Motor neuron (in vitro differentiated cells): Measurements from ENCODE around the gene ZFPM1. TPM values are rescaled to one million over a fixed set of nuclear protein-coding genes. Genes with fewer than 3 reads are reported as not detected.
A peak's percentile ranks its signal among the peaks of the same experiment; 100 is the strongest.

Experiments used
- ATAC-seq, 8 experiments: fragments of 200-7000 bp; cut with Tn5 transposase; replicated peaks in 6 of 8; 2 replicates each; pipeline ENCODE4 v1.8.0; 2021; ENCODE audit warnings: mild to moderate bottlenecking in 8 of 8, moderate library complexity in 8 of 8
- H3K27ac ChIP-seq, 2 donors: fragments of 250-450 bp; sonication (Bioruptor Pico); 2 replicates each; pipeline ENCODE4 v1.9.0; 2021; ENCODE audit warnings: antibody characterized with exemption in 2 of 2, mild to moderate bottlenecking in 2 of 2, moderate library complexity in 1 of 2
- H3K4me1 ChIP-seq, 2 donors: fragments of 250-450 bp; sonication (Bioruptor Pico); replicated peaks in 1 of 2; 2 replicates each; pipeline ENCODE4 v1.6.1; 2021; ENCODE audit warnings: antibody characterized with exemption in 2 of 2, mild to moderate bottlenecking in 2 of 2, moderate library complexity in 1 of 2
- H3K4me3 ChIP-seq, 5 donors: fragments of 250-450 bp; sonication (Bioruptor Pico); 2 replicates each; pipeline ENCODE4 v1.9.0; 2021; ENCODE audit warnings: antibody characterized with exemption in 5 of 5, mild to moderate bottlenecking in 5 of 5, moderate library complexity in 4 of 5
- WGBS, 10 experiments: fragments of 450-650 bp; shearing (Covaris generic); methylation state at CpG; one replicate each; pipeline ENCODE4 v1.0.0; 2022; 5-methylcytosine and 5-hydroxymethylcytosine counted together
- in situ Hi-C, 9 experiments: fragments of 400-800 bp; cut with MboI; loops; one replicate each; pipeline ENCODE4 v1.15.0; 2021; ENCODE audit warnings: low sequenced_read_pairs in 9 of 9, low pct_unique_long_range_greater_than_20kb in 2 of 9; ENCODE audit not compliant: unreplicated experiment in 9 of 9
- total RNA-seq, 8 experiments: library from RNA; unstranded; fragments of 300-600 nt; gene quantifications; 2 replicates each; pipeline versions ENCODE4 v1.2.3 to v1.2.4, GENCODE V29; 2022

ZFPM1 gene
- total RNA-seq, 8 experiments from 2014 or later = 1.4 to 3.4 (median 2.7) TPM

DNA sequence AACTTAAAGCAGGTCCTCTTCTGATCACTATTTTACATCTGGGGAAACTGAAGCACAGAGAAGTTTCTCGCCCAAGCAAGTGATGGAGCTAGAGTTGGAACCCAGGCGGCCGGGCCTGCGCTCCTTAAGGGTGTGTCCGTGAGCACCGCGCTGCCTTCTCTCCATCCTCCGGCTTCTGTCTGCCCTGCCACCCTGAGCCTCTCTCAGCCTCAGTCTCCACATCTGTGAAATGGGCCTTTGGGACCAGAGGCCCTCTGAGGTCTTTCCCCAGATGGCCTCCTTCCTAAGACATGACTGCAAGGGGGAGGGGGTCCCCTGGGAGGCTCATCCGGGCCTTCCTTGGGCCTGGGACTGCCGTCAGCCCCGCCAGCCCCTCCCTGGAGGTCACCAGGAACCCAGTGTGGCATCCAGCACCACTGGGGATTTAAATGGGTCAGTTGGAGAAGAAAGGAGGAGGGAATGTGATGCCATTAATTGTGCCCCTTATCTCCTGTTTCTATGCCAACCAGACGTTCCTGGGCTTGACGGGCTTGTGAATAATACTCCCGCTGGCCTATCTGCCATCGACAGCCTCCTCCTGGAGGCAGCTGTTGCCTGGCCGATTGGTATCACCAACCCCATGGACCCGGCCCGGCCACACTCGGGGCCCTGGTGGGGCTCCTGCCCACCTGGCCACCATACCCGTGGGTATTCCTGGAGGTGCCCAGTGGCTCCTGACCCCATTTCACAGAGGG is 5.1 kb downstream of the ZFPM1 start:
- no peak for ATAC-seq
- in situ Hi-C loops = no loop called here
- Histone ChIP-seq H3K27ac (no peak overlapping the region), H3K4me1 (peaks cover 9 to 18% of the 10 kb centered on the region in 2 donors), H3K4me3 (no peak overlapping the region)
- 60 to 94% (median 79%) methylated on average over 2 to 12 of the region's 20 CpGs; no CpG with 5 or more reads in 4 of the 10 experiments for whole genome bisulfite sequencing, 10 experiments

DNA sequence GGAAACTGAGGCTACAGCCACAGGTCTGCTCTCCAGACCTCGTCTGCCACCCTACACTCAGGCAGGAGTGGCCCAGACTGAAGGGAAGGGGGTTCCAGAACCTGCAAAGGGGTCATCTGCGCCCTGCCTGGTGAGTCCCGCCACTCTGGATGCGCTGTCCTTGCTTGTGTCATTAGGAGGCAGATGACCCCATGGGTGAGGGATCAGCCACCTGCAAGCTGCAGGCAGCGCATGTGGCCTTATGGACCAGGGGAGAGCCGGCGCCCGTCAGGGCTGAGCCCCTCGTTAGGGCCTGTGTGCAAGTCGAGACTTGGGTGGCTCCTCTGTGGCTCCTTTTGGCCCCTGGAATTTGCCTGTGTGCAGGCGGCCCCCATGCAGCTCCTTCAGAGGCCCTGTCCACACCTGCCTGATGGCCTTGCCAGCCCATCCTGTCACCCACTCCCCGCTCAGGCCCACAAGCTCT is 5.7 kb downstream of the ZFPM1 start:
- ATAC-seq = no peak
- WGBS, 10 experiments = 40 to 100% (median 96%) methylated on average over 1 to 2 of the region's 12 CpGs; no CpG with 5 or more reads in 6 of the 10 experiments
- in situ Hi-C loops = no loop called here
- Histone ChIP-seq H3K27ac (no peak overlapping the region), H3K4me3 (no peak overlapping the region), H3K4me1 (peaks cover 9 to 18% of the 10 kb centered on the region in 2 donors)

DNA sequence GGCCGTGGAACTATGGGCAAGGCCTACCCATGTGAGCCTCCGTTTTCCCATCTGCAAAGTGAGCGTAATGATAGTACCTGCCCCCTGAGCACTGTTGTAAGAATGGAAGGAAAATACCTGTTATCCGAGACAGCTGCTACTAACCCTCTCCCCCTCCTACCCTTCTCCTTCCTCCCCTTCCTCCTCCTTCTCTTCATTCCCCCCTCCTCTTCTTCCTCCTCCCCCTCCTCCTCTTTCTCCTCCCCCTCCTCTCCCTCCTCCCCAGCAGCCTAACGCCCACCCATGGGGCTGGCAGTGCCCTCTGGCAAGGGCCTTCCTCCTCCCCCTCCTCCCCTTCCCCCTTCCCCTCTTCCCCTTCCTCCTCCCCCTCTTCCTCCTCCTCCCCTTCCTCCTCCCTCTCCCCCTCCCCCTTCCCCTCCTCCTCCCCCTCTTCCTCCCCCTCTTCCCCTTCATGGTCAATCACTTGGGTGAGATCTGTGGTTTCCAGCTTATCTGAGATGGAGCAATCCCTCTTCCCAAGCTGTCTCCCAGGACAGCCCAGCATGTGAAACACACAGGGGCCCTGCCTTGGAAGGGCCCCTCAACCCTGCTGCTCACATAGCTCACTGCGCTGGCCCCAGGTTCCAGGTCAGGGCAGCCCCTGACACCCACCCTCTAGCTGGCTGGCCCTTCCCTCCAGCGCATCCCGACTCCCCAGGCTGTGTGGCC is 6.4 kb downstream of the ZFPM1 start:
- H3K4me1 ChIP-seq = peaks cover 7 to 18% of the 10 kb centered on the region in 2 donors
- no peak for ATAC-seq
- H3K4me3 ChIP-seq = no peak overlapping the region
- H3K27ac ChIP-seq = no peak overlapping the region
- 92% methylated on average over 2 of the region's 8 CpGs; no CpG with 5 or more reads in 9 of the 10 experiments for WGBS, 10 experiments
- in situ Hi-C loops = no loop called here

DNA sequence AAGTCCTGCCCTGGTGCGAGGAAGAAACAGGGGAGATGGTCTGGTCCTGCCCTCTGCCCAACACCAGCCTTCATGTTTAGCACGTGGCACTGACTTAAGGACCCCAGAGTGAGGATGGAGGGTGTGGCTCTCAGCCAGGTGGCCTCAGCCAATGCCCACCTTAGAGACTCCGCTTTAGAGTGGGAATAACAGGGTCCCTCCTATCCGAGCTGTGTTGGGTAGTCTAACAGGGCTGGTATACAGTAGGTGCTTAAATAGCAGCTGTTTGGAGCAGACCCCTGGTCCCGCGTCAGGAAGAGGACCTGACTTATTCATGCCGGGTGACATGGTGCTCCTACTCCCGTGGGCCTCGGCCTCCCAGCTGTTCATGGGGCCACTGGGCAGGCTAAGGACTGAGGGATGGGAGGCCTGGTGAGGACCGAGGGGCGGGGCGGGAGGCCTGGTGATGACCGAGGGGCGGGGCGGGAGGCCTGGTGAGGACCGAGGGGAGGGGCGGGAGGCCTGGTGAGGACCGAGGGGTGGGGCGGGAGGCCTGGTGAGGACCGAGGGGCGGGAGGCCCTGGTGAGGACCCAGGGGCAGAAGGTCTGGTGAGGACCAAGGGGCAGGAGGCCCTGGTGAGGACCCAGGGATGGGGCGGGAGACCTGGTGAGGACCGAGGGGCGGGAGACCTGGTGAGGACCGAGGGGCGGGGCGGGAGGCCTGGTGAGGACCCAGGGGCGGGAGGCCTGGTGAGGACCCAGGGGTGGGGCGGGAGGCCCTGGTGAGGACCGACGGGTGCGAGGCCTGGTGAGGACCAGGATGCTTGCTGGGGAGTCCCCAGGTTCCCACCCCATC is 7.6 kb downstream of the ZFPM1 start:
- no peak overlapping the region for H3K27ac ChIP-seq
- ATAC-seq = peak in 2 of 8 experiments; percentile 13 to 15
- in situ Hi-C loops = no loop called here
- peaks cover 7 to 18% of the 10 kb centered on the region in 2 donors for H3K4me1 ChIP-seq
- 0 to 100% (median 86%) methylated on average over 1 to 4 of the region's 32 CpGs; no CpG with 5 or more reads in 5 of the 10 experiments for WGBS, 10 experiments
- H3K4me3 ChIP-seq = no peak overlapping the region

DNA sequence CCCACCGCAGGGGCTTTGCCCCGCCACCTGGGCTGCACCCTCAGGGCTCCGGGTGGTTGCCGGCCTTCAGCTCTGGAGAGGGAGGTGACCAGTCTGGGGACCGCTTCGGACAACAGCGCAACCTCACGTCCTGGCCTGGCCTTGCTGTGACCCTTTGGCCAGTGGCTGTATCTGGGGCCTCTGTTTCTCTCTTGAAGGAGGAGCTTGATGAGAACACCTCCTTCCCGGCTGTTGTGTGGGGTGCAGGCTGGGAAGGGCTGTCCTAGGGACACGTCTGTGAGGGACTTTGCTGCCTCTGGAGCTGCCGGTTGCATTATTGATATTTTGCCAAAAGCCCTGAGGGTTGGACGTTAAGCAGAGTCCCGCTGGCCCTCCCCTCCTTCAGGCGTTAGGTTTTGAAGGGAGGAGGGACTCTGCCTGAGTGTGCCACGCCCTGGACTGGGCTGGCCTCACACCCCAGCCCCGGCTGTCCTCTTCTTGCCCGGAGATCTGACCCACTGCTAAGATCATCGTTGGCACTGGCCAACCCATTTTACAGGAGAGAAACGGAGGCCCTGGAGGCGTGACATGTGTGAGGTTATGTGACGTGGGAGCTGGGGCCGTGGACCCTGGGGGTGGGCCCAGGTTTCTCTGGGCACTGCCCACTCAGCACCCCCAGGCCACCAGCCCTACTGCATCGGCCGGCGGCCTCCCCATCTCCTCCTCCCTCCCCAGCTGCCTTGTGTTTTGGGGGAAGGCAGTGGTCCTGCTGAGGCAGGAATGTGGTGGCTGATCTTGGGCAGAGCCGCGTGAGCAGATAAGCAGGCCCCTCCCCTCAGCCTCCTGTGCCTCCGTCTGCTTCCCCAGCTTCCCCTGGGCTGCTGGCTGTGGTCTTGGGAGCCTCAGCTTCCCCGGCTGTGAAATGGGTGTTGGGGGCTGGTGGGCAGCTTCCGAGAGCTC is 8.5 kb downstream of the ZFPM1 start:
- 0 to 39% (median 38%) methylated on average over 2 to 7 of the region's 30 CpGs; no CpG with 5 or more reads in 5 of the 10 experiments for WGBS, 10 experiments
- peak in 7 of 8 experiments; percentile 11 to 87 (median 58) for ATAC-seq
- in situ Hi-C loops = no loop called here
- Histone ChIP-seq H3K4me1 (peaks cover 0 to 12% of the 10 kb centered on the region in 2 donors), H3K4me3 (no peak overlapping the region), H3K27ac (no peak overlapping the region)

DNA sequence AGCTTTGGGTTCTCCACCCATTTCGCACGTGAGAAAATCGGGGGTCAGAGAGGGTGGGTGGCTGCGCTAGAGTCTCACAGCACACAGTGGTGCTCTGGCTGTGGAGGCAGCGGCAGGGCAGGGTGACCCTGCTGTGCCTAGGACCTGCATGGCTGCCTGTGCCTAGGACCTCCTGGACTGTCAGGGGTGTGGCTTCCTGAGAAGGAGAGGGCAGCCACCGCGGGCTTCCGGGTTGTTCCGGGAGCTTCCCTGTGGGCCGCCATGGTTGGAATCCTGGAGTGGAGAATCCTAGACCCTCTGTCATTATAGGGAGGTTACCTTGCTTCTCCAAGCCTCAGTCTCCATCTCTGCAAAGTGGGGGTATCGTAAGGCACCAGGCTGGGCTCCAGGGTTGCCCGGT is 9.3 kb downstream of the ZFPM1 start:
- Histone ChIP-seq H3K4me1 (peaks cover 6 to 15% of the 10 kb centered on the region in 2 donors), H3K27ac (no peak overlapping the region), H3K4me3 (no peak overlapping the region)
- in situ Hi-C loops = no loop called here
- WGBS, 10 experiments = 70 to 90% (median 83%) methylated on average over 2 to 11 of the region's 12 CpGs; no CpG with 5 or more reads in 7 of the 10 experiments
- ATAC-seq = no peak

DNA sequence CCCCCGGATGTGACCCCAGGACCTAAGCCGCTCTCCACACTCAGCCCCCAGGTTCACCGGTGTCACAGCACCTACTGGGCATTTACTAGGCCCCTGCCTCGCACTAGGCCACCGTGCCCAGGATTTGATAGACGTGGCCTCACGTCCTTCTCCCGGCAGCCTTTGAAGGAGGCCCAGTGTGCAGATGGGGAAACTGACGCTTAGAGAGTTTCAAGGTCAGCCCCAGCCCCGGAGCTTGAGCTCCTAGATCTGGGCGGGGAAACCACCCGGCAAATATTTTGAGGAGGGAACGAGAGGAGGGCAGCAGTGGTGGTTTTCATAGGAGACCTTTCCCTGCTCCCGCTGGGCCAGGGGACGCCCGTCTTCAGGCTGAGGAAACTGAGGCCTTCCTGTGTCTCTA is 10.3 kb downstream of the ZFPM1 start:
- 60 to 100% (median 91%) methylated on average over 1 to 4 of the region's 16 CpGs; no CpG with 5 or more reads in 5 of the 10 experiments for WGBS, 10 experiments
- in situ Hi-C loops = no loop called here
- H3K27ac ChIP-seq = no peak overlapping the region
- H3K4me3 ChIP-seq = no peak overlapping the region
- H3K4me1 ChIP-seq = peaks cover 10 to 20% of the 10 kb centered on the region in 2 donors
- ATAC-seq = no peak

DNA sequence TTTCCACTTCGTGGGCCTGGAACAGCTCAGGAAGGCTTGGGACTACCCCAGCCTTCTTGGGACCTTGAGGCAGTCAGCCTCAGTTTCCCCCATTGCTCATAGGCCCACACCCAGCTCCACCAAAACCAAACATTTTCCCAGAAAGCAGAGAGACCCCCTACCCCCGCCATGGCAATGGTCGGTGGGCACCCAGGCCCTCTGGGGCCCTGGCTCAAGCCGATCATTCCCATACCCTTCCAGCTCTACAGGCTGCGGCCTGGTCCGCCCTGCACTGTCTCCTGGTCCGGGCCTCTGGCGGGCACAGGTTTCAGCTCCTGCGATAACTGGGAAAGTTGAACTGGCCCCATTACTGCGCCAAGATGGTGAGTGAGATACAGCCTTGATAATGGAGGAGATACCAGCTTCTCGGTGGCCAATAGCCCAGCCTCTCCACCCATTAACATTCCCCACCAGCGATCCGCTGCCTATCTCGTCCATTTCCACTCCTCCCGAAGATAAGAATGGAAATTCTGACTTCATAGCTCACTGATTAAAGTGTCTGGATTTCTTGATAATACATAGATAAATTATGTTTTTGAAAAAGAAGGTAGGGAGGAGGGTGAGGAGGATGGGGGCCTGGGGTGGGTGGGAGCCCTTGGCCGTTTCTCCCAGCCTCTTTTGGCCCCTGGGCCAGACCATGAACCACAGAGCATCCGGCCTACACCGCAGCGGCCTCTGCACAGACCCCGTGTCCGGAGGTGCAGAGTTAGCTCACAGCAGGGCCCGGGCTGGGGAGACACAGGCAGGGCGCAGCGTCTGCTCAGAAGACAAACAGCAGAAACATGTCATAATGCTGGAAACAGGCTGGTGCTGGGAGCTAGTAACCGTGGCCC is 11.6 kb downstream of the ZFPM1 start:
- ATAC-seq = no peak

DNA sequence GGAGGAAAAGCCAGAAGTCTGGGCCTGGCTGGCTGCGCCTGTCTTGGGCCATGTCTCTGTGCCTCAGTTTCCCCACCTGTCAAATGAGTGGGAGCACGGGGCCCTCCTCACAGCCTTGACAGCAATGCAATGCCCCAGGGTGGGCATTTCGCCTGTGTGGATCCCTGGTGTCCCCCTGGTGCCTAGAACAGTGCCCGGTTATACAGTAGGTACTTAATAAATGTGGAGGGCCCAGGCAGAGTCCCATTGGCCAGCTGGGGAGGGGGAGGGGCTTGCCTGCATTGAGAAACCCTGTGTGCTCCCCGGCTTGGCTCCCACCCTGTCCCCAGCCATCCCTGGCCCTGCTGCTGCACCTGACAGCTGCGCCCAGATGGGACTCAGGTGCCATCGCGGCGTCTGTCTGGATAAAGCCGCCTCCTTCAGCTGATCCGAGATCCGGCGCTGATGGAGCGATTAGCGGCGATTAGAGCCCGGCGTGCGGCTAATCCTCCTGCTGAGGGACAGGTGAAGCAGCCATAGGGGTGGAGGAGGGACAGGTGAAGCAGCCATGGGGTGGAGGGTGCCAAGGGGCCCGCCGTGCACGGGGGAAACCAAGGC is 12.4 kb downstream of the ZFPM1 start:
- 67 to 100% (median 96%) methylated on average over 1 to 5 of the region's 22 CpGs; no CpG with 5 or more reads in 7 of the 10 experiments for WGBS, 10 experiments
- Histone ChIP-seq H3K27ac (no peak overlapping the region), H3K4me3 (no peak overlapping the region), H3K4me1 (peaks cover 10 to 26% of the 10 kb centered on the region in 2 donors)
- in situ Hi-C loops = no loop called here
- no peak for ATAC-seq

More for the DNA sequence above, 11.6 kb downstream of the ZFPM1 start:
- WGBS, 10 experiments = 64 to 100% (median 90%) methylated on average over 1 to 7 of the region's 25 CpGs; no CpG with 5 or more reads in 3 of the 10 experiments
- Histone ChIP-seq H3K4me3 (no peak overlapping the region), H3K4me1 (peaks cover 10 to 26% of the 10 kb centered on the region in 2 donors), H3K27ac (no peak overlapping the region)
- in situ Hi-C loops = no loop called here

DNA sequence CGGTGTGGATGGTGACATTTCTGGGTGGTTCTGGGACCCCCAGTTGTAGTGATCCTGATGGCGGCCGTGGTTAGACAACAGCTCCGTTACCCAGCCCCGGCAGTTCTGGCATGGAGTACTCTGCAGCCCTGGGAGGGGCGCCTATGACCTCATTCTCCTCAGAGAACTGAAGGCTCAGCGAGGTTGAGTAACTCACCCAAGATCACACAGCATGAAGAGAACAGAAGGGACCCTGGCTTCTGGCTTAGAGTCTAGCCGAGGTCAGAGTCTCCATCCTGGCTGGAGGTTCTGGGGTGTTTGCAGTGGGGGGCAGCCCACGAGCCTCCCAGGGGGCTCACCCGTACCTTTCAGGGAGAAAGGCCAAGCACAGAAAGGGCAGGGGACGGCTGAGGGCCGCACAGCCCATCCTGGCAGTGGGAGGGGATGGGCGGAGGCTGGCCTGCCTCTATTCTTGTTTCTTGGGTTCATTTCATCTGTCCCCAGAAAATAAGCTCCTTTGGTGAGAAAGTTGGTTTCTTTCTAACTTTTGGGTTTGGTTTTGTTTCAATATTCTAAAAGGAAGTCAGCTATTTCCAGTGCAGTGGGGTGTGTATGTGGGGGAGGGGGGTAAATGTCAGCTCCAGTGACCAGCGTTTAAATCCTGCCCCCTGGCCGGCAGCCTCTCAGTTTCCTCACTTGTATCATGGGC is 13.2 kb downstream of the ZFPM1 start:
- peak in 1 of 8 experiments; percentile 3 for ATAC-seq

More for the DNA sequence above, 13.2 kb downstream of the ZFPM1 start:
- 30 to 100% (median 66%) methylated on average over 1 to 8 of the region's 15 CpGs; no CpG with 5 or more reads in 2 of the 10 experiments for WGBS, 10 experiments
- H3K4me1 ChIP-seq = peaks cover 10 to 24% of the 10 kb centered on the region in 2 donors
- in situ Hi-C loops = no loop called here
- H3K27ac ChIP-seq = no peak overlapping the region
- no peak overlapping the region for H3K4me3 ChIP-seq
